Measurements from ENCODE around the gene SEC61A2.

GRCh38 chr10:12214763-12215218, 85.3 kb downstream of the SEC61A2 start:
- TF ChIP-seq EZH2phosphoT487 (IDR thresholded peaks at IDR 0.05; ENCODE audit: insufficient read depth, low read depth) (no peak), EZH2 (IDR thresholded peaks at IDR 0.05; ENCODE audit: insufficient read depth, poor library complexity, severe bottlenecking) (no peak)
